NCI-H146 treated with DMSO at 0.1 percent for 48 hours (cell line): ENCODE measurements around the gene MVP.
"Not testable (repeated sequence)": the region's sequence is repeated elsewhere in the genome, so short reads cannot be mapped to it uniquely, and the experiment has no call there.

Experiments
- DNase-seq: peaks from one replicate; lab custom pipeline; 2025; ENCODE audit not compliant: unreplicated experiment; lab: John Stamatoyannopoulos, UW

Gene MVP

DNA sequence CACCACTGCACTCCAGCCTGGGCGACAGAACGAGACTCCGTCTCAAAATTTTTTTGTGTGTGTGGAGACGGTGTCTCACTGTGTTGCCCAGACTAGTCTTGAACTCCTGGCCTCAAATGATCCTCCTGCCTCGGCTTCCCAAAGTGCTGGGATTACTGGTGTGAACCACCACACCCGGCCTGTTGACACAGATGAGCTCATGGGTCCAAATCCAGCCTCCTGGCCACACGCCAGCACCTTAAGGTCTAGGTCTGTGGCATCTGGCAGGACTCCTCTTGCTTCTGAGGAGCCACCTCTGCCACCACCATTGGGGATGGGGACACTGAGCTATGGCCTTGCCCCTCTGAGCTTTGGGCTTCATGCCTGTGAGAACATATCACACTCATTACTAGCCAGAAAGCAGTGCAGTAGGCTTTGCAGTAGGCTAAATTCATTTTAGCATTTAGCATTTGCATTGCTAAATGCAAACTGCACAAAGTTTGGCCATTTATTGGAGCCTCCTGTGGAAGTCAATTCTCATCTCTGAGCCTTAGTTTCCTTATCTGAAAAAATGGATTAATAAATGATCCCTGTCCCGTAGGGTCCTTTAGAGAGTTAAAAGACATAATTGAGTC, 48.2 kb downstream of the MVP start:
- no peak for DNase-seq

DNA sequence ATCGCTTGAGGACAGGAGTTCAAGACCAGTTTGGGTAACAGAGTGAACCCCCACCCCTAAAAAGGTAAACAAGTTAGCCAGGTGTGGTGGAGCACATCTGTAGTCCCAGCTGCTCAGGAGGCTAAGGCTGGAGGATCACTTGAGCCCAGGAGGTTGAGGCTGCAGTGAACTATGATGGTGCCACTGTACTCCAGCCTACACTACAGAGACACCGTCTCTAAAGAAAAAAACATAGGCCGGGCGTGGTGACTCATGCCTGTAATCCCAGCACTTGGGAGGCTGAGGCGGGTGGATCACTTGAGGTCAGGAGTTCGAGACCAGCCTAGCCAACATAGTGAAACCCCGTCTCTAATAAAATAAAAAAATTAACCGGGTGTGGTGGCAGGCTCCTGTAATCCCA, 48.8 kb downstream of the MVP start:
- not testable (repeated sequence) for DNase-seq

GRCh38 chr16:29871822-29872546, 51.7 kb downstream of the MVP start:
- DNase-seq = no peak

GRCh38 chr16:29873319-29873718, 53.1 kb downstream of the MVP start:
- no peak for DNase-seq

- DNase-seq = no peak
Measured at GRCh38 chr16:29875206-29875605, 54.9 kb downstream of the MVP start.

GRCh38 chr16:29876217-29876593, 55.9 kb downstream of the MVP start:
- DNase-seq = no peak

DNA sequence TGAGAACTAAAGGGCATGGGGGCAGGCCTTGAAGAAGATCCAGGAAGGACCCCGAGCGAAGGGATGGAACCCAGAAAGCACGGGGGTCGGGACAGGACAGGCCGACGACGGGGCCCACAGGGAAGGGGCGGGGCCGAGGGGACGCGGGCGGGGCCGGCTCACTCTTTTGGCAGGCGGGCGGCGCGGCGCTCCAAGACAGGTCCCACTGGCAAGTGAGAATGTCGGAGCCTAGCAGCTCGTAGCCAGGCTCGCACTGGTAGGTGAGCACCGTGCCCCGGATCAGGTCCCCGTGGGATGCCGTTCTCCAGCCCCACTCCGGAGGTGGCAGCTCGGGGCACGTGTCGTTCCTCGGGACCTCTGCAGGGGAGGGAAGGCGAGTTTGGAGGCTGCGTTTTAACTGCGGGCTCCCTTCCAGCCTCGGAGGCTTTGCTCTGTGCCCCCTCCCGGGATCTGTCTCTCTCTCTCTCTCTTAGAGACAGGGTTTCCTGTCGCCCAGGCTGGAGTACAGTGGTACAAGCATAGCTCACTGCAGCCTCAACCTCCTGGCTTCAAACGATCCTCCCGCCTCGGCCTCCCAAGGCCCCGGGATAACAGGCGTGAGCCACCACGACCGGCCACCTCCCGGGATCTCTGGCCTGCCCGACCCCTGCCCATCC, 56.5 kb downstream of the MVP start:
- no peak for DNase-seq

DNA sequence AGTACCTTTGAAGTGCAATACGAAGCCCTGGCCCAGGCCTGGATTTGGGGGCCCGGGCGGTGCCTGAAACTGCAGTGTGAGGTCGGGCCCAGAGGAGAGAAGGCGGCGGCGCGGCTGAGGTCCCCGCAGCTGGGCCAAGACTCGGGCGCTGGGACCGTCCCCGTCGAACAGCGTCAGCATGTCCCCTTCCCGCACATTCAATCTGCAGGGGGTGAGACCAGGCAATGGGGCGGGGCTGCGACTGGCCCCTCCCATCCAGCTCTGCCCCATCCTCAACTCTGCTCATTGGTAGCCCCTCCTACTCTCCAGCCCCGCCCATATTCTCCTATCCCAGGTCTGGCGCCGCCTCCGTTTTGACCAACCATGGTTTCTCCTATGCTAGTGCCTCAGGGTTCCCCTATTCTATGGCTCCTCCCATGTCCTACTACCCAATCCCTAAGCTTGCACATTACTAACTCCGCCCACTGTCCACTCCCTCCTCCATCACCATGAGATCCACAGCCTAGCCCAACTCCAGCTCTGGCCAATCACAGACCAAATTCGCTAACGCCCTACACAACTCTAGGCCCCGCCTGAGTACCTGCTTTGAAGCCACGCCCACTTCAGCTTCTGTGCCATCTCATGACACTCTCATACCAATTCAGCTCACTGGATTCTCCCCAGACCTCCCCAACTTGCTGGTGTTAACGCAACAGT, 57.2 kb downstream of the MVP start:
- no peak for DNase-seq

DNA sequence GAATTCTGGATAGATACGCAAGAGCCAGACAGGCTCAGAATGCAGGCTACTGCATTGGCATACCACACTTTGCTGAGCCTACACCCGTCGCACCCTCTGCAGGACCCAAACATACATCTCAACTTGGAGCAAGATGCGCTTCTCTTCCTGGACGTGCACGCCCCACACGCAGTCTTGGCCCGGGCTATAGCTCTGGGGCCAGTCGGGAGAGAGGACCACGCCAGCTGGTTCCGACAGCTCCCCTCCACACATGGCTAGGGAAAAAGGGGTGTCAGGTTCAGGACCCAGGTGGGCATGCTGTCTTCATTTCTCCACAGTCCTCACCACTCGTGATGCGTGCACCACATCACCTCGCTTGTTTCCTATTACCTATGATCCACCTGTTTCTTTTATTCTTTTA, 57.9 kb downstream of the MVP start:
- no peak for DNase-seq

GRCh38 chr16:29881050-29881449, 60.8 kb downstream of the MVP start:
- DNase-seq = no peak

GRCh38 chr16:29883987-29884386, 63.7 kb downstream of the MVP start:
- DNase-seq = no peak

DNA sequence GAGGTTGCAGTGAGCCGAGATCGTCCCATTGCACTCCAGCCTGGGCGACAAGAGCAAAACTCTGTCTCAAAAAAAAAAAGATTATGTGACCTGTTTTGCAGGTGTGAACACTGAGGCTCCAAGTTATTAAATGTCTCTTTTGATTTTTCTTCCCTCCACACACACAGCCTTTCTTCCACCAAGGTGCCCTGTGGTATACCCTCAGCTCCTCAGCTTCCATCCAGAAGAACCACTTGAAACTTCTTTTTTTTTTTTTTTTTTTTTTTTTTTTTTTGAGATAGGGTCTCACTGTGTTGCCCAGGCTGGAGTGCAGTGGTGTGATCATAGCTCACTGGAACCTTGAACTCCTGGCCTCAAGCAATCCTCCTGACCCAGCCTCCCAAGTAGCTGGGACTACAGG, 69.1 kb downstream of the MVP start:
- not testable (repeated sequence) for DNase-seq

DNA sequence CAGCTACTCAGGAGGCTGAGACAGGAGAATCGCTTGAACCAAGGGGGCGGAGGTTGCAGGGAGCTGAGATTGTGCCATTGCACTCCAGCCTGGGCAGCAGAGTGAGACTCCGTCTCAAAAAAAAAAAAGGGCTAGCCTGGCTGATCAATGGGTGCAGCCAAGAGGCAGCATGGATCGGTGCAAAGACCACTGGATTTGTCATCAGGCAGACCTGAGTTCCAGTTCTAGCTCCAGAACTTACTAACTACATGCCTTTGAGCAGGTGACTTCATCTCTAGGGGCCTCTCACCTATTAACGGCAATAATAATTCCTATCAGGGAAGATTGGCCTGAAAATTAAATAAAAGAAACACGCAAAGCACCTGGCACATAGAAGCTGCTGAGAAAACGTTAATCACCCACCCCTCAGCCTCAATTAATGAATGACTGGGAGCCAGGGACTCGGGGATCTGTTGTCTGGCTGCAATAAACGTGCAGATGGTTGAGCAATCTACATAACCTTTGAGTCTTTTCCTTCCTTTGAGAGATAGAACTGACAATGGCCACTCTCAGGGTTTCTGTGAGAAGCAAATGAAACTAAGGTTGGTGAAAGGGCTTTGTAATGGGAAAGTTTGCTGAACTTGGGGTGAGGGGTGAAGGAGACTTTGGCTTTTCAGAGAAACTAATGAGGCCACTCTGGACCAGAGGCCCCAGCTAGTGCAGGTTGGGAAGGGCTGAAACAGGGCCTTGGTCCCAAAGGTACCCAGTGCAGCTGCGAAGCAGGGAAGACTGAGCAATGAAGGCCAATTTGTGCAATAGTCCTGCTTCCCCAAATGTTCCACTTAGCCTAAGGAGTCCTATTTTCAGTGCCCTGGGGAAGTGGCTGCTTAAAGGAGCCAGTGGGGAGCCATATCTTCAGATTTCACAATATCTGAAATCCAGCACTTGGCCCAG, 71.5 kb downstream of the MVP start:
- no peak for DNase-seq

DNA sequence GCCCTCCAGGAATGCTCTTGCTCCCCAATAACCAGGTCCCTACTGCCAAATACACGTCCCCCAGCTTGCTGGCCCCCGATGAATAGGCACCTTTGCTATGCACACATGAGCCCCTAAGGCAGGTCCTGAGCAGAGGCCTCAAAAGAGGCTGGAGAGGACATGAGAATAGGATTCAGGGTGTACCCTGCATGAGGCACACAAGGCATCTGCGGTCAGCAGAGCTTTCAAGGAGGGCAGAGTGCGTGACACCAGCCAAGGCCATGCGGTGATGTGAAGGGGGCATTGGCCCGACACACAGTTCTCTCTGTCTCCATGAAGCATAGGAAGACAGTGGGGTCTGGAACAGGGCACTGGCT, 72.2 kb downstream of the MVP start:
- DNase-seq = no peak

DNA sequence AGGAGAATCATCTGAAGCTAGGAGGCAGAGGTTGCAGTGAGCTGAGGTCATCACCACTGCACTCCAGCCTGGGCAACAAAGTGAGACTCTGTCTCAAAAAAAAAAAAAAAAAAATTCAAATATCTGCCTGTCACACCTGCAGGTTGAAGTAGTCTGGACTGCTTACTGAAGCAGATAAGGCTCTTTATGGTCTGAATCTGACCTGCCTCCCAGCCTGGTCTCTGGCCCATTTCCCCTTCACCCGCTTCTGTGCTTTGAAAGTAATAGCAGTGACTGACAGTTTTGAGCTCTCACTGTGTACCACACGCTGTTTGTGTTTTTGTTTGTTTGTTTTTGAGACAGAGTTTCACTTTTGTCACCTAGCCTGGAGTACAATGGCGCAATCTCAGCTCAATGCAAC, 73.3 kb downstream of the MVP start:
- no peak for DNase-seq

- DNase-seq = no peak
Measured at GRCh38 chr16:29894352-29894751, 74.1 kb downstream of the MVP start.

DNA sequence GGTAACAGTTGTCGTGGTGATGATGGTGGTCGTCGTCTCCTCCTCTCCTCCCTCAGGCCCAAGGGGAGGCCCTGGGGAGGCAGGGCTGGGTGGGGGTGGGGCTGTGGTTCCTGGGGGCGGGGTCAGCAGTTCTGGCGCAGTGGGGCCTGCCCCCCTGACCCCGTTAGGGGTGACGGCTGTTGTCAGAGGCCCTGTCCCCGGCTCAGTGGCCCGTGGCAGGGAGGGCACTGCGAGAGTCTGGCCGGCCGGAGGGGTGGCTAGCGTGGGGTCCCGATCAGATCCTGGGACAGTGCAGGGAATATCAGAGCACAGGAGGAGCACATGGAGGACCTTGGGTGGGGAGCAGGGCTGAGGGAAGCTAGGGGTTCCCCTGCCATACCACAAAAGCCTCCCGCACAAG, 76.6 kb downstream of the MVP start:
- no peak for DNase-seq

DNA sequence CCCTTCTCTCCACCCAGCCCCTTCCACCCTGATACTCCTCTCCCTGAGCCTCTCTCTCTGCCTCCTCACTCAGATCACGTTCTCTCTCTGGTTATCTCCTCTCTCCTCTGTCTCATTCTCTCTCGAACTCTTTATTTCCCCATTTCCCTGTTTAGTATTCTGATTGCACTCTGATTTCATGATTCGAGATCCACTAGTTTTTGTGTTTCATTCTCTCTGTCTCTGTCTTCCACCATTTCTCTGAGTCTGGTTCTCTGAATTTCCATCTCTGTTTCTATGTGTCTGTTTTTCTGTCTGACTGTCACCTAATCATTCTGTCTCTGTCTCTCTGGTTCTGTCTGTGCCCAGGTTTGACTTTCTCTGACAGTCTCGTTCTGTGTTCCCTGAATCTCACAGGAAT, 77.1 kb downstream of the MVP start:
- DNase-seq = no peak
